ENCODE measurements around the gene CYBA.
"Not testable (repeated sequence)": the region's sequence is repeated elsewhere in the genome, so short reads cannot be mapped to it uniquely, and the experiment has no call there.

CYBA gene

DNA sequence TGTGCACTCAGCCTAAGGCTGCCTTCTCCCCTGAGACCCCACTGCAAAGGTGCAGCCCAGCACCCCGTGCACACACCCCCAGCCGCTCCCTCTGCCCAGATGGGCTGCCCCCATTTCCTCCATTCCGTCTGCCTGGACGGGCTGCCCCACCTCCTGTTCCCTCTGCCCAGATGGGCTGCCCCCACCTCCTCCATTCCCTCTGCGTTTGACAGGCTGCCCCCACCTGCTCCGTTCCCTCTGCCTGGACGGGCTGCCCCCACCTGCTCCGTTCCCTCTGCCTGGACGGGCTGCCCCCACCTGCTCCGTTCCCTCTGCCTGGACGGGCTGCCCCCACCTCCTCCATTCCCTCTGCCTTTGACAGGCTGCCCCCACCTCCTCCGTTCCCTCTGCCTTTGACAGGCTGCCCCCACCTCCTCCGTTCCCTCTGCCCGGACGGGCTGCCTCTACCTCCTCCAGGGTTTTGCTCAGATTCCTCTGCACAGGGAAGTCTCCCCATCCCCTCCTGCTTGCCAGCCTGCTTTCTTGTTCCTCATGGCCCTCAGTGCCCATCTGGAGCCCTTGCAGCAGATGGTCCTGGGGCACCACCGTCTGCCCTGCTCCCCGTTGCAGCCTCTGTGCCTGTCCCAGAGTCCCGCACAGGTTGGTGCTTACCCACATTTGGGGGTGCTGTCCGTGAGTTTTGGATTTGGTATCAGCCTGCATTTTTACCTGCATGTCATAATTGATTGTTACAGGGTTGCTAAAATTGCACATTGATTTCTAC, 35.9 kb downstream of the CYBA start:
- TF ChIP-seq CTCF (conservative IDR thresholded peaks at IDR 0.05; ENCODE audit: low read depth, low read length) = no peak
- no peak for DNase-seq (ENCODE audit: low read depth)
- no peak overlapping the region for H3K4me3 ChIP-seq (ENCODE audit: low read length)

DNA sequence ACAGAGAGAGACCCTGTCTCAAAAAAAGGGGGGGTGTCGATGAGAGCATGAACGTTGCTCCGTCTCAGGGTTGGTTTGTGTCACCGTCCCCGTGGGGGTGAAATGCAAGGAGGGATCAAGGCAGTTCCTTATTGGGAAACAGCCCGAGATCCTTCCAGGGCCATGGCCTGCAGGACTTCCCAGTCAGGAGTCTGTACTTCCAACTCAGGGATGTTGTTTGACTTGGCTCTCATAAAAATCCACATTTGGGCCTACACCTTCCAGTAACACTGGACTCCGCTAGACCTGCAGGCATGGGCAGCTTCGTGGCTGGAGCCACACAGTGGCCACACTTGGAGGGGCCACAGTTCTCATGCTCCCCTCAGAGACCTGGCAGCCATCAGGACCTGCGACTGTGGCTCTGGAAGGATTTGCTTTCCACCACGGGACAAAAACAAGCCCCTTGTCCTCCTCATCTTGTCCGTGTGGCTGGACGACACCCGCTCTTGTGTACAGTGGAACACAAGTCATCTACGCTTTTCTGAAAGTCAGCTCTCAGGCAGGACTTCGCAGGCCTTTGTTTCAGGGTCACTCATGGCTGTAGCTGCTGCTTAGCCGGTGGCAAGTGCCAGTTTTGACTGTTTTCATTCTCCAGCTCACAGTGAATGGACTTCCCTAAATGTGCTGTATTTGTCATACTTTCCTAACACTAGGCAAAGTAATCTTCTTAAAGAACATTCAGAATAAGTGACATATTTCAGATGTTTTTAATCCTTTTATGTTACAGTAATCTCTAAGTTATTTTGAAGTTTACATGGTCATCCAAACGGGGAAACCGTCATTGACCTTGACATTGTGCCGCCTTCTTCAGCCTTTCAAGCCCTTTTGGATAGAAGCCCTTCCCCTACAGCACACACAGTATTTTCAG, 36.7 kb downstream of the CYBA start:
- no peak for TF ChIP-seq CTCF (conservative IDR thresholded peaks at IDR 0.05; ENCODE audit: low read depth, low read length)
- no peak overlapping the region for H3K4me3 ChIP-seq (ENCODE audit: low read length)
- peak; percentile 37 for DNase-seq (ENCODE audit: low read depth)

DNA sequence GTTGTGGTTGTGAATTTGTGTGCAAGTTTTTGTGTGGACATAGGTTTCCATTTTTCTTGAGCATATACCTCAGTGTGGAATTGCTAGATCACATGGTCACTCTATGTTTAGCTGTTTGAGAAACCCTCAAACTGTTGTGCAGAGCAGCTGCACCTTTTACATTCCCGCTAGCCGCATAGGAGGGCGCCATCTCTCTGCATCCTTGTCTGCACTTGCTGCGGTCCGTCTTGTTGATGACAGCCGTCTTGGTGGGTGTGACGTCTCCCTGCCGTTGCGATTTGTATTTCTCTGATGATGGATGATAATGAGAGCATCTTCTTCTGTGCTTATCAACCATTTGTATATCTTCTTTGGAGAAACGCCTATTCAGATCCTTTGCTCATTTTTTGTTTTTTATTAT, 37.6 kb downstream of the CYBA start:
- H3K4me3 ChIP-seq (ENCODE audit: low read length) = no peak overlapping the region
- no peak for DNase-seq (ENCODE audit: low read depth)
- no peak for TF ChIP-seq CTCF (conservative IDR thresholded peaks at IDR 0.05; ENCODE audit: low read depth, low read length)

- H3K4me3 ChIP-seq (ENCODE audit: low read length) = no peak overlapping the region
- no peak for DNase-seq (ENCODE audit: low read depth)
- no peak for TF ChIP-seq CTCF (conservative IDR thresholded peaks at IDR 0.05; ENCODE audit: low read depth, low read length)
These were observed 39.7 kb downstream of the CYBA start for GRCh38 chr16:88610909-88611812.

DNA sequence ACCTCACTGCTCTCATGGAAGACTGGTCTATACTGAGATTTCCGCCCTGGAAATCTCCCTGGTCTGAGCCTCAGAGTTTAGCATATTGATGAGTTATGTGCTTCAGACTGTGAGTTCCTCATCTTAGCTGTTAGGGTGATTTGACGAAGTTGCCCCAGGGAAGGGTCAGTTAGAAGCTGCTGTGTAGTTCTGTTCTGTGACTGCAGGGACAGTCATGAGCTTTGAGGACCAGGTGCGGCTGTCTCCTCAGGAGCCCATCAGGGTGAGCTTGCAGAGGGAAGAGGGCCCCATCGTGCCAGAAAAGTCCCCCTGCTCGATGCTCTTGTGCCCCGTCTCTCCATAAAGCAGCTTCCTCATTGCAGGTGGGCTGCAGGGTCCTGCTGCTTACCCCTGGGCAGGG, 40.8 kb downstream of the CYBA start:
- no peak for DNase-seq (ENCODE audit: low read depth)
- H3K4me3 ChIP-seq (ENCODE audit: low read length) = no peak overlapping the region
- peak; percentile 26 for TF ChIP-seq CTCF (conservative IDR thresholded peaks at IDR 0.05; ENCODE audit: low read depth, low read length)

- DNase-seq (ENCODE audit: low read depth); H3K4me3 ChIP-seq (ENCODE audit: low read length): not testable (repeated sequence)
These were observed 41.4 kb downstream of the CYBA start for GRCh38 chr16:88609426-88609825.

DNA sequence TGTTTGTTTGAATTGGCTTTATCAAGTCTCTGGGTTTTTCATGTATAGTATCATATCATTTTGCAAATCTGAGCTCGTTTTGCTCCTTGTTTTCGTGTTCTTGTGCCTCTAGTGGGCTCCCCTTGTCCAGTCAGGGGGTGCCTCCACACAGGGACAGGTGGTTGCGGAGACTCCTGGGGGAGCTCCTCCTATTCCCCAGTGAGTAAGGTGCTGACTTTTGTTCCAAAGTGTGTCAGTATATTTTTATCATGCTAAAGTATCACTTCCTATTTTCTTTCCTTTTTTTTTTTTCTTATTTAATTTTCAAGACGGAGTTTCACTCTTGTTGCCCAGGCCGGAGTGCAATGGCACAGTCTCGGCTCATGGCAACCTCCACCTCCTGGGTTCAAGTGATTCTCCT, 42.8 kb downstream of the CYBA start:
- no peak for TF ChIP-seq CTCF (conservative IDR thresholded peaks at IDR 0.05; ENCODE audit: low read depth, low read length)
- DNase-seq (ENCODE audit: low read depth) = no peak
- no peak overlapping the region for H3K4me3 ChIP-seq (ENCODE audit: low read length)

Data from retinal pigment epithelial cell (primary cell).